Endothelial cell of umbilical vein (primary cell): ENCODE measurements around the gene DTNA. TPM values are rescaled to one million over a fixed set of nuclear protein-coding genes. Genes with fewer than 3 reads are reported as not detected.

Experiments
- BruUV-seq: library from RNA; stranded (reverse); fragments of 400-500 nt; replicated peaks from 2 replicates; lab custom pipeline; 2021; lab: Mats Ljungman, UMichigan
- CTCF ChIA-PET: fragments of 300-600, 350-600 bp; sonication (Branson Sonifier 250); formaldehyde crosslinking; loops from one replicate; lab custom pipeline; 2021; ENCODE audit warnings: antibody characterized with exemption, inconsistent platforms; lab: Charles Lee
- POLR2A ChIA-PET: fragments of 300-600, 350-600 bp; sonication (Branson Sonifier 250); formaldehyde crosslinking; loops from one replicate; lab custom pipeline; 2021; ENCODE audit warnings: antibody characterized with exemption, inconsistent platforms; lab: Charles Lee
- DNase-seq: peaks from one replicate; pipeline ENCODE4 v3.0.0-alpha.2; 2011; ENCODE audit warnings: low read depth, low spot score
- FAIRE-seq: peaks from 2 replicates; lab custom pipeline; 2011; peaks lifted over from hg19 to GRCh38; lab: Jason Lieb, UNC
- H2AFZ ChIP-seq: 2 replicates; pipeline ENCODE4 v1.6.0; 2012; ENCODE audit warnings: low read depth, low read length, control low read depth, inconsistent platforms
- H3K27ac ChIP-seq: 2 replicates; pipeline ENCODE4 v1.5.1; 2011; ENCODE audit warnings: low read depth, mild to moderate bottlenecking, control low read depth, low read length, moderate library complexity; ENCODE audit not compliant: insufficient read depth
- H3K27me3 ChIP-seq, 2 experiments: 2 replicates each; pipeline versions ENCODE4 v1.6.0 to v1.6.1; 2011; ENCODE audit warnings: low read length in 2 of 2, mixed read lengths in 1 of 2; ENCODE audit not compliant: control insufficient read depth in 2 of 2, insufficient read depth in 2 of 2
- H3K36me3 ChIP-seq, 2 experiments: 2 replicates in 1 of 2; 3 replicates in 1 of 2; pipeline ENCODE4 v1.5.1; 2011; ENCODE audit warnings: low read length in 2 of 2, mild to moderate bottlenecking in 1 of 2, moderate library complexity in 1 of 2; ENCODE audit not compliant: control insufficient read depth in 2 of 2, insufficient read depth in 2 of 2; ENCODE audit errors: extremely low read depth in 1 of 2
- H3K4me1 ChIP-seq: 3 replicates; pipeline ENCODE4 v1.5.1; 2011; ENCODE audit warnings: mild to moderate bottlenecking, low read length; ENCODE audit not compliant: control insufficient read depth, insufficient read depth; ENCODE audit errors: extremely low read depth
- H3K4me2 ChIP-seq: 2 replicates; pipeline ENCODE4 v1.6.1; 2011; ENCODE audit warnings: low read length, control low read depth, mixed read lengths; ENCODE audit not compliant: insufficient read depth
- H3K4me3 ChIP-seq, 3 experiments: fragments of 200-600 bp in 1 of 3; sonication (generic), shearing (Covaris generic) in 1 of 3; replicated peaks in 1 of 3; 2 replicates each; pipeline ENCODE4 v1.5.1; 2011 to 2016; ENCODE audit warnings: control low read depth in 3 of 3, low read length in 3 of 3, mild to moderate bottlenecking in 2 of 3, inconsistent platforms in 1 of 3, low read depth in 1 of 3, moderate library complexity in 1 of 3; ENCODE audit not compliant: insufficient read depth in 1 of 3
- H3K79me2 ChIP-seq: 2 replicates; pipeline ENCODE4 v1.6.0; 2012; ENCODE audit warnings: low read length, inconsistent platforms; ENCODE audit not compliant: control insufficient read depth, insufficient read depth
- H3K9ac ChIP-seq: replicated peaks from 2 replicates; pipeline ENCODE3; 2011; ENCODE audit warnings: low read length, control low read depth; ENCODE audit not compliant: insufficient read depth; ENCODE audit errors: extremely low read depth
- H3K9me1 ChIP-seq: replicated peaks from 3 replicates; pipeline ENCODE4 v1.6.0; 2011; ENCODE audit warnings: mild to moderate bottlenecking, low read length; ENCODE audit not compliant: control insufficient read depth, insufficient read depth; ENCODE audit errors: extremely low read depth
- H3K9me3 ChIP-seq: replicated peaks from 2 replicates; pipeline ENCODE4 v1.5.1; 2012; ENCODE audit warnings: low read length, inconsistent platforms; ENCODE audit not compliant: control insufficient read depth, insufficient read depth
- H4K20me1 ChIP-seq: replicated peaks from 2 replicates; pipeline ENCODE3; 2011; ENCODE audit warnings: mild to moderate bottlenecking, low read length; ENCODE audit not compliant: control insufficient read depth, insufficient read depth; ENCODE audit errors: extremely low read depth
- FOS ChIP-seq: IDR thresholded peaks from 2 replicates; pipeline ENCODE4 v1.6.1; 2011; ENCODE audit warnings: mild to moderate bottlenecking, low read length, moderate library complexity, borderline replicate concordance; ENCODE audit not compliant: insufficient read depth
- GATA2 ChIP-seq: IDR thresholded peaks from 2 replicates; pipeline ENCODE4 v1.7.0; 2011; ENCODE audit warnings: low read depth, mild to moderate bottlenecking, moderate library complexity, mixed read lengths, low read length; ENCODE audit not compliant: insufficient read length, insufficient read depth
- MYC ChIP-seq: IDR thresholded peaks from one replicate; pipeline ENCODE4 v1.6.1; 2011; ENCODE audit warnings: mild to moderate bottlenecking, low read depth, low read length
- POLR2AphosphoS5 ChIP-seq: IDR thresholded peaks from 2 replicates; pipeline ENCODE4 v1.6.1; 2012; ENCODE audit warnings: low read depth, mild to moderate bottlenecking, control low read depth, low read length, moderate library complexity; ENCODE audit not compliant: insufficient read depth
- dilution Hi-C: fragments of 300-500 bp; cut with MboI; formaldehyde crosslinking; loops from one replicate; pipeline ENCODE4 v1.15.0; 2019; ENCODE audit warnings: low sequenced_read_pairs; ENCODE audit not compliant: extremely low pct_ligation_motif_present
- intact Hi-C: fragments of 100-400 bp; cut with micrococcal nuclease; formaldehyde crosslinking; loops from one replicate; pipeline ENCODE4 v1.10.0; 2022
- polyA plus RNA-seq, 4 experiments: library from polyadenylated mRNA; depleted of rRNA in 3 of 4; stranded (reverse) in 3 of 4; unstranded in 1 of 4; fragments of >200 nt; gene quantifications; 2 replicates each; pipeline versions ENCODE4 v1.2.1 to v1.2.3, GENCODE V29; 2011 to 2012; ENCODE audit warnings: missing spikeins in 1 of 4
- total RNA-seq: library from RNA; stranded (reverse); gene quantifications from 2 replicates; pipeline ENCODE4 v1.2.3, GENCODE V29; 2021
- TF ChIP-seq, protein P1 (sequence below), 2 donors: IDR thresholded peaks; 1 replicate in 1 of 2; 2 replicates in 1 of 2; pipeline ENCODE4 v1.5.1; 2011; ENCODE audit warnings: low read length in 2 of 2, mild to moderate bottlenecking in 2 of 2, moderate library complexity in 2 of 2, control low read depth in 1 of 2, inconsistent platforms in 1 of 2, low read depth in 1 of 2; ENCODE audit not compliant: insufficient read depth in 1 of 2; ENCODE audit errors: extremely low read depth in 1 of 2

Gene DTNA
- total and polyA plus RNA-seq, 2 donors (not counting 3 experiments of a cell fraction or from before 2014, with no cell fraction given): 6.6 to 15.3 TPM

DNA sequence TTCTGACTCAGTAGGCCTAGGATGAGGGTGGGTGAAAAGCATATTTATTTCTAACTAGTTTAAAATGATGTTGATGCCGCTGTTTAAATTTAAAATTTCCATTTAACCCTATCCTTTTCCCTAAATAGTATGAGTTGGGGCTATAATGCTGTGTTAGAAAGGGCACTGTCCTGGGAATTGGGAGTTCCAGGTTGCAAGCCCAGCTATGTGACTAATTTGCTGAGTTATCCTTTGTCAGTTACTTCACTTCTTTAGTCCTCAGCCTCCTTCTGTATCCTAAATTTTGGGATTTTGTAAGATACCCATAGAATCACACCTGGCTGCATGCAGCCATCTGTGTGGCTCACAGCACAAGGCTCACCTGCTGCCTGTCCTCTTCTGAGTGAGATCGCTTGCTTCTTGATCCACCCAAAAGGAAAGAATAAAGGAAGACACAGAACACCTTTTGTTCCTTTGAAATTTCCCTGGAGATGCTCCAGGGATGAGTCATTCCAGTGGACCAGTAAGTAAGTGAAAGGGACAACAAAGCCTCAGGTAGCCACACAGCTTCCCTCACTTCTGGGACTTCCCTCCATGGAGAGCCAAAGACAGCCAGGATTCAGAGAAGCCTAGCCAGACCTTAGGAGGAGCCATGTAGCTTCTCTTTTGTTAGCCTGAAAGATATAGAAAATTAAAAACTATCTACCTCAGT lies 97.2 kb downstream of the DTNA start:
- Histone ChIP-seq H3K4me1 (no peaks in the 10 kb centered on the region), H3K9ac (no peak overlapping the region), H3K79me2 (no peaks in the 10 kb centered on the region), H2AFZ (no peak overlapping the region), H3K9me1 (no peaks in the 10 kb centered on the region), H3K36me3 (no peaks in the 10 kb centered on the region), H3K27ac (no peak overlapping the region), H4K20me1 (no peaks in the 10 kb centered on the region), H3K9me3 (no peaks in the 10 kb centered on the region), H3K27me3 (no peaks in the 10 kb centered on the region), H3K4me2 (no peak overlapping the region), H3K4me3 (no peak overlapping the region)
- intact Hi-C loops (loop anchor here (5.0 kb wide), 1 partner anchor 685 kb away; no protein-coding TSS in a partner anchor), dilution Hi-C loops (no loop called here)
- FAIRE-seq (no peak), DNase-seq (no peak)
- ChIA-PET POLR2A (interaction anchor here (0.6 kb wide), 1 partner anchor 1754 kb away, joined by 5 read pairs; no protein-coding TSS in a partner anchor), CTCF (interaction anchor here (0.7 to 1.6 kb wide), 5 partner anchors 20 to 963 kb away, joined by 3 to 5 read pairs (median 4); no protein-coding TSS in a partner anchor)
- no TSS peak for BruUV-seq
- no peak for TF ChIP-seq FOS

DNA sequence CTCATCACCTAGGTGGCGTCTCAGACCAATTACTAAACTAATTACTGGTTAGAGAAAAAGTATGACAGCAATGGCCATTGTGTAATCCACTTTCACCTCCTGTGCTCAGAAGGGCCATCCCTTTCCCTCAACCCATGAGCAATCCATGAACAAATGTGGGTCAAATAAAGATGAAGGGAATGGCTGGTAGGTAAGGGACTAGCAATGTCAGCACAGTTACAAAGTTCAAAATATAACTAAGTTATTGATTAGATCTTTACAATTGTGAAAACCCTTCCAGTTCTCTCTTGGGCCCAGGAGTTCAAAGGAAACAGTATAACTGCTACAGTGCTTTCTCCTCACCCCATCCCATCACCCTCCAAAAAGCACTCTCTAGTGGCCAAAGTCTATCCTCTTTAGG lies 98.3 kb downstream of the DTNA start:
- dilution Hi-C loops (no loop called here), intact Hi-C loops (loop anchor here (5.0 kb wide), 1 partner anchor 686 kb away; no protein-coding TSS in a partner anchor)
- no peak overlapping the region for H3K4me3 ChIP-seq
- no peak for DNase-seq
- CTCF ChIA-PET: interaction anchor here (1.0 to 1.6 kb wide), 2 partner anchors 21 to 33 kb away, joined by 4 to 5 read pairs; no protein-coding TSS in a partner anchor
- no peaks in the 10 kb centered on the region for H3K27me3 ChIP-seq
- POLR2A ChIA-PET: no interaction called here
- no peak overlapping the region for H2AFZ ChIP-seq
- H3K9me3 ChIP-seq: no peaks in the 10 kb centered on the region
- BruUV-seq: no TSS peak
- no peak overlapping the region for H3K9ac ChIP-seq
- FAIRE-seq: no peak
- TF ChIP-seq, protein P1, sequence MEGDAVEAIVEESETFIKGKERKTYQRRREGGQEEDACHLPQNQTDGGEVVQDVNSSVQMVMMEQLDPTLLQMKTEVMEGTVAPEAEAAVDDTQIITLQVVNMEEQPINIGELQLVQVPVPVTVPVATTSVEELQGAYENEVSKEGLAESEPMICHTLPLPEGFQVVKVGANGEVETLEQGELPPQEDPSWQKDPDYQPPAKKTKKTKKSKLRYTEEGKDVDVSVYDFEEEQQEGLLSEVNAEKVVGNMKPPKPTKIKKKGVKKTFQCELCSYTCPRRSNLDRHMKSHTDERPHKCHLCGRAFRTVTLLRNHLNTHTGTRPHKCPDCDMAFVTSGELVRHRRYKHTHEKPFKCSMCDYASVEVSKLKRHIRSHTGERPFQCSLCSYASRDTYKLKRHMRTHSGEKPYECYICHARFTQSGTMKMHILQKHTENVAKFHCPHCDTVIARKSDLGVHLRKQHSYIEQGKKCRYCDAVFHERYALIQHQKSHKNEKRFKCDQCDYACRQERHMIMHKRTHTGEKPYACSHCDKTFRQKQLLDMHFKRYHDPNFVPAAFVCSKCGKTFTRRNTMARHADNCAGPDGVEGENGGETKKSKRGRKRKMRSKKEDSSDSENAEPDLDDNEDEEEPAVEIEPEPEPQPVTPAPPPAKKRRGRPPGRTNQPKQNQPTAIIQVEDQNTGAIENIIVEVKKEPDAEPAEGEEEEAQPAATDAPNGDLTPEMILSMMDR (IDR thresholded peaks at IDR 0.05; ENCODE audit: extremely low read depth in 1 of 2, insufficient read depth in 1 of 2, low read depth in 1 of 2, low read length in 2 of 2): no peak
- no peak for TF ChIP-seq MYC
- TF ChIP-seq GATA2: no peak
- no peak for TF ChIP-seq POLR2AphosphoS5
- no peaks in the 10 kb centered on the region for H4K20me1 ChIP-seq
- no peaks in the 10 kb centered on the region for H3K36me3 ChIP-seq
- no peaks in the 10 kb centered on the region for H3K9me1 ChIP-seq
- H3K27ac ChIP-seq: no peak overlapping the region
- no peaks in the 10 kb centered on the region for H3K79me2 ChIP-seq
- no peaks in the 10 kb centered on the region for H3K4me1 ChIP-seq
- H3K4me2 ChIP-seq: no peak overlapping the region
